HG03565 (cell line): ENCODE results near the gene SLC2A8.

Source experiments
- ATAC-seq: cut with Tn5 transposase; IDR thresholded peaks from one replicate; pipeline ENCODE4 v1.9.1; 2021; ENCODE audit warnings: mild to moderate bottlenecking, moderate library complexity; ENCODE audit not compliant: unreplicated experiment

The SLC2A8 gene, protein sequence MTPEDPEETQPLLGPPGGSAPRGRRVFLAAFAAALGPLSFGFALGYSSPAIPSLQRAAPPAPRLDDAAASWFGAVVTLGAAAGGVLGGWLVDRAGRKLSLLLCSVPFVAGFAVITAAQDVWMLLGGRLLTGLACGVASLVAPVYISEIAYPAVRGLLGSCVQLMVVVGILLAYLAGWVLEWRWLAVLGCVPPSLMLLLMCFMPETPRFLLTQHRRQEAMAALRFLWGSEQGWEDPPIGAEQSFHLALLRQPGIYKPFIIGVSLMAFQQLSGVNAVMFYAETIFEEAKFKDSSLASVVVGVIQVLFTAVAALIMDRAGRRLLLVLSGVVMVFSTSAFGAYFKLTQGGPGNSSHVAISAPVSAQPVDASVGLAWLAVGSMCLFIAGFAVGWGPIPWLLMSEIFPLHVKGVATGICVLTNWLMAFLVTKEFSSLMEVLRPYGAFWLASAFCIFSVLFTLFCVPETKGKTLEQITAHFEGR

DNA sequence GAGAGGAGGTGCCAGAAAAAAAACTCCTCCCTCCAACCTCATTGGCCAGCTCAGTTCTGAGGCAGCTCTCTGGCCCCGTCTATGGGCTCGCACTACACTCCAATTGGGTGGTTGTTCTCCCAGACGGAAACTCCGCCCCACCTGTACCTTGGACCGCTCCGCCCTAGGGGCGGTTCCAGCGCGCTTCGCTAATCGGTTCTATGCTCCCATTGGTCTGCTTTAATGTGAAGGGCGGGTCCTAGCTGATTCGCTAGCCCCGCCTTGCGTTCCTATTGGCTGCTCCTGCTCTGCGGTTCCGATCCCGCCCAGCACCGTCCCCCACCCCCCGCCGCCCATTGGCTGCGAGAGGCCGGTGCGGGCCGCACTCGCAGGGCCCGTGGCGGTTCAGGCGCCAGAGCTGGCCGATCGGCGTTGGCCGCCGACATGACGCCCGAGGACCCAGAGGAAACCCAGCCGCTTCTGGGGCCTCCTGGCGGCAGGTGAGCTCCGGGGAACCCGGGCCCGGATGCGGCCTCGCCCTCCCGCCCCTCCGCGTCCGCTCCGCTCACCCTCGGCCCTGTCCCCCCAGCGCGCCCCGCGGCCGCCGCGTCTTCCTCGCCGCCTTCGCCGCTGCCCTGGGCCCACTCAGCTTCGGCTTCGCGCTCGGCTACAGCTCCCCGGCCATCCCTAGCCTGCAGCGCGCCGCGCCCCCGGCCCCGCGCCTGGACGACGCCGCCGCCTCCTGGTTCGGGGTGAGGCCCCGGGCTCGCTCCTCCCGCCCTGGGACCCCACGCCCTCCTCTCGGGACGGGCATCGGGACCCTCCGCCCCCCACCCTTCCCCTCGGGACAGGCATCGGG is at the start of gene SLC2A8:
SLC2A8 (plus strand) TSS at position 362 of the 838 bp plus-strand sequence; CDS start at position 424, 62 bp downstream.
- ATAC-seq = peak; percentile 94

DNA sequence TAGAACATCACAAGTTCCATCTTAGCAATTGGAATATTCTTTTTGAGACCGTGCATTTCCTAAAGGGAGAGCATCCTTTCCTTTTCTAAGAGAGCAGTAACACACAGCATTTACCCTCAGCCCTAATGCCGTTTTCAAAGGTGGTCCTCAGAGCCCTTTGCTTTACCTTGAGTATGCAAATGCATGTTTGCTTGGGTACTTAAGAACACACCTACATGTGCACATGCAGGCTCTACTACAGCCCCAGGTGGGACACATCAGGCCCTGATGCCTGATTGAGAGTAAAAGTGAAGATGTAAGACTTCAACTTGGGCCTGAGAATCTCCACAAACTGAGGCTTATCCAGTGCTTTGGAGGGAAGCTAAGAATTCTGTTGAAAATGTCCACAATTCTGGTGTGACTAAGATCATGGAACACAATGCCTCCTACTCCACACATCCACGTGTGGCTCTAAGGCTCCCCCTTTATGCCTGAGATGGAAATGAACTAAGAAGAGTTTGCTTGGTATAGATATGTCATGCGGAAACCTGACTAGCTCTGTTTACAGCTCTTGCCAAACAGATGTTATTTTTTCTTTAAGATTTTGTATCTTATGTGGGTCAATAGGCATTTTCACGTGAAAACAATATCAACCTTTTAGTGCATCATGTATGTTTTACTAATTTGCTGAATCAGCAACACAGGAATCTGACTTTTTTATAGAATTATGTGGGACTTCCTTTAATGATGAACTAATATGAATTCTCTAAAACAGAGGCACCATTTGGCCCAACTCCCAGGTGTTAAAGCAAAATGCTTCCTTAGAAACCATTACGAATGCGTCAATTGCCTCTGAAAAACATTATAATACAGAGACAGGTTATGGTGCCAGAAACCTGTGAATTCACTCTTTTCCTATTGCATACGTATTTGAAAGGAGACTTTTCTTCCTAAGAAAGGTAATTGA is 48.9 kb upstream of the SLC2A8 start:
- ATAC-seq = no peak

DNA sequence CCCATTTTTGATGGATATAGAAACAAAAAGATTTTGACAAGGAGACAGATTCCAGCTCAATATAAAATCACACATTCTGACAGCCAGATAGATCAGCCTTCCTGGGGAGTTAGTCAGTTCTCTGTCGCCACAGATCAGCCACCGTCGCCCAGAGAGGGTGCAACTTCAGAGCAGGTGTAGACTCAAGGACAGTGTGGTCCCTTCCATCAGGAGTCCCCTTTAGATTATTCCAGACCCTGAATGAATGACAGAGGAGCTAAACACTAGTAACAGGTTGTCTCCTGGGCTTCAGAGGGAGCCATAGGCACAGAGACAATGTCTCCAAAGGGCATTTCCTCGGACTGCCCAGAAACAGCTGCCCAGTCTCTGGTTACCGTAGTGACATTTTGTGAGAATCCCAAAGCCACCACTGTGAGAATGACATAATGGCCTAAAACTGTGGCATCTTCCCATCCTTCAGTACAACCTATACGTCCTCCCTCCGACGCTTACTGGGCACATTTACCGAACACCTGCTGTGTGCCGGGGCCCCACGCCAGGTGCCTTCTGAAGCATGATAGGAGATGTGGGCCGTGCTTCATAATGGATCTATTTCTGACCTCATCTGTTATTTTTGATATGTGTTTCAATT is 47.4 kb upstream of the SLC2A8 start:
- ATAC-seq = no peak

DNA sequence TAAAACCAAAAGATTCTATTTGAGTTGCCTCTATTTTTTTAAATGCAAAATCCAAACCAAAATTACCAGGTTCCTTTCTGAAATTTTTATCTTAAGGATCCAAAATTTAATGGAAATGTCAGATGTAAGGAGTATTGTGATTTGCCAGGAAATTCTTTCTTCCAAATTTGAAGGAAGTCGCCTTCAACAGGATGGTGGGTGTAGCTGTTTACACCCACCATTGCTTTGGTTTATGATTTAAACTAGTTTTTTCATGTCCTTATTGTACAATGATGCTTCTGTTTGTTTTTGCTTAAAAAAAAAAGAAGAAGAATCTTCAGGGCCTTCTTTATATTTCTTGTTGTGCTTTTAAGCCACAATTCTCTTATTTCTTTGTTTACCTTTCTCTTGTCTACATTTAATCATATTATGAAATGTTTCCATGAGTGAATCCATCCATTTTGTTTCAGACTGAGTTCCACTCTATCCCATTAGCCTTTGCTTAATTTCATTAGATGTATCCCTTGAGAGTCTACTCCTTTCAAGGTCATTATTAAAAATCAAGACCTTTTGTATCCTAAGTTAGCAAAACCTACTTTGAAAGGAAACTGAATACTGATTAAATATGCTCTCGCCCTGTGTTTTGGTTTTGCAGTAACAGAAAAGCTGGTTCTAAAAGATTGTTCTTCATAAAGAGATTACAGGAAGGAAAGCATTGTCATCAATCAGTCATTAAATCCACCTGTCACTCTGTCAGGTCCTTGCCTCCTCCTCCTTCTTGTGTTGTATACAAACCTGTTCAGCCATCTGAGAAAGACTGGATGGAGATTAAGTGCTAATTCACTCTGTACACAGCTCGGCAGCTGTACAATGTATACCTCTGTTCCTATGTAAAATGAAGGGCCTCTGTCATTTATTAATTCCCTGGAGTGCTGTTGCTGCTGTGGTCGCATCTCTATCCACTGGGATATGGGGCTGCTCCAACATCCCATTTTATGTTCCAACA is 45.5 kb upstream of the SLC2A8 start:
- ATAC-seq = no peak

DNA sequence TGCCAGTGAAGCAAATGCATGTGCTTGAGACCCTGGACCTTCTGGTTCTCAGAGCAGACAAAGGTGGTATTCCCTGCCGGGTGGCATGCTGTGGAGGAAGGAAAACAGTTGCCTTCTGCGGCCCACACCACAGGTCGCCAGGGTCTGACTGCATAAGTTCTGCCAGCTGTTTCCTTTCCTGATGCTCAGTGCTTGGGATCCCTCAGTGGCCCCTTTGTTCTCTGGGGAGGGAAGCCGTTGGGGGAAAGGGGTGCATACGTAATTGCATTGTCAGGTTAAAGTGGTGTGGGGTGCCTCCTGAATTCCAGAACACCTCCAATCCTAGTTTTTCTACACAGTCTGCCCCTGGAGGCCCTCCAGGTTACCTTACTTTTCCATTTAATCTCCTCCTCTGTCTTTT is 43.1 kb upstream of the SLC2A8 start:
- no peak for ATAC-seq

DNA sequence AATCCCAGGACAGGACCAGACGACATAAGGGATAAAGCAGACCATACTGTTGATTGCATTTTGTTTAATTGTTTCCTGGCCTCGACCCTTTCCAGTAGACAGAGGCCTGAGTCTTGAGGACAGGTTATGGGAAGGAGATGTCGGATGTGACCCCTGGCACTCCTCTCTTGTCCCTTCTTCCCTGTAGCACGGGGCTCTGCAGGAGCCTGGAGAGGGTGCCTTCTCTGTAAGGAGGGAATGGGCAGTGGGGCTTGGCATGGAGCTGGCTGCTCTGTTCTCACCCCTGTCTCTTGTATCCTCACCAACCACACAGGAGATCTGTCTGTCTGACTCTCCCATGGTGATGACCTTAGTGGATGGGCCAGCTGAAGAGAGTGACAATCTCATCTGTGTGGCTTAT is 40.1 kb upstream of the SLC2A8 start:
- no peak for ATAC-seq

DNA sequence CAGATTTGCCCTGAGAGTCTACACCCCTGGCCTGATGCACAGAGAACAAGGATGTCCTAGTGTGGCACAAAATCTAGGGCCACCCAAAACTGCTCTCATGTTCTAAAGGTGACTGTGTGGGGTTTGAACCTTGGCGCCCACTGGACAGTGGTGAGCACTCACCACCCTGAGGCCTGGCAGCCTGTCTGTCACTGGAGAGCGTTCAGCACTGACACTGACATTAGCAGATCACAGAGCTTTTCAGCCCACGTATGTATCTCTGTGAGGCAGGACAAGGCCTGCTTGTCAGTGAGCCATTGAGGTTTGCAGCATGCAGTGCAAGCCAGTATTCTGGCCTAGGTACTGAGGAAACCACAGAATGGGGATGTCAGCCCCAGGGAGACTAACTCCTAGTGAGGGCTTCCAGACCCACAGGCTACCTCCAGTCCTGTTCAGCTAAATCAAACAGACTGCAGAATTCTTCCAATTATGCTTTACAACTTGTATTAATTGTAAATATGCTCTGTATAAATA is 38.9 kb upstream of the SLC2A8 start:
- no peak for ATAC-seq

DNA sequence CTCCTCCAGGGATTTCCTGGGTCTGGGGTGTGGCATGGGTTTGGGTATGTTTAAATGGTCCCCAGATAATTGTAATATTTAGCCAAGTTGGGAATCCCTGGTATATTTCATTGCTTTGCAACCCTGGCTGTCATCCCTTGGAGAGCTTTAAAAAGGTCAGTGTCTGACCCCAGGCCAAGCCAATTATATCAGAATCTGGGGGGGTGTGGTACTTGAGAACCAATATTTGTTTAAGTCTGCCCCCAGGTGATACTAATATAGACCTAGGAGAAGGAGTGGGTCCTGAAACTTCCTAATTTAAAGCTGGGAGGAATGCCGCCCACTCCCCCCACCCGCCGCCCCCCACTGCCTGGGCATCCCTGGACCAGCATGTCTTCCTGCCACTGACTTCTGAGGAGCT is 38.2 kb upstream of the SLC2A8 start:
- ATAC-seq = no peak

DNA sequence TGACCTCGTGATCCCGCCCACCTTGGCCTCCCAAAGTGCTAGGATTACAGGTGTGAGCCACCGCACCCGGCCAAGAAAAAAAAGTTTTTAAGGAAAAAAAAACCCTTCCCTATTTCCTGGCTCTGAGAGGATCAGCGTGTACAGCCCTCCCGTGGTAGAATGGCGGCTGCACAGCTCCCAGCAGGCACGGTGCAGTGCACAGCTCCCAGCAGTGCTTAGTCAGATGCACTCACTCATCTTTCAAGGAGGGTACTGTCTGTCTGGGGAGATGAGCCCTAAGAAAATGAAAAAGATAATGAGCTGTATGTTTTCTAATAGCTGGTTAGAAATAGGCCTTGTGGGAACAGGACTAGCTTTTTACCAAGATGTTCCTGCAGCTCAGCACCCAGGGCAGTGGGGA is 36.7 kb upstream of the SLC2A8 start:
- ATAC-seq = no peak

DNA sequence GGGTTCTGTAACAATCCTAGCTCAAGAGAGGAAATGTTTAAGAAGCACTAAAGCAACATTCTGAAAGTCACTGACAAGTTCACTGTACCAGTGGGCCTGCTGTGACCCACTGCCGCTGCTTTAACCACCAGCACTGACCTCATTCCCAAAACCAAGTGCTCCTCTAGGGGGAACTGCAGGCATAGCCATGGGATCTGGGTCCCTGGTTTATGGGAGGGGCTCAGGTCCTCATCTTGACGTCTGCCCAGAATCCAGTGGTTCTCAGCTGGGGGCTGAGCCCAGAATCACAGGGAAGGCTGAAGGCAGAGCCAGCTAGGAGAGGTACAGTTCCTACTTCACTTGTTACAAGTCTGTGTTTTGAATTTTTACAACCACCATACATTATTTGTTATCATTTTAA is 36.1 kb upstream of the SLC2A8 start:
- no peak for ATAC-seq

DNA sequence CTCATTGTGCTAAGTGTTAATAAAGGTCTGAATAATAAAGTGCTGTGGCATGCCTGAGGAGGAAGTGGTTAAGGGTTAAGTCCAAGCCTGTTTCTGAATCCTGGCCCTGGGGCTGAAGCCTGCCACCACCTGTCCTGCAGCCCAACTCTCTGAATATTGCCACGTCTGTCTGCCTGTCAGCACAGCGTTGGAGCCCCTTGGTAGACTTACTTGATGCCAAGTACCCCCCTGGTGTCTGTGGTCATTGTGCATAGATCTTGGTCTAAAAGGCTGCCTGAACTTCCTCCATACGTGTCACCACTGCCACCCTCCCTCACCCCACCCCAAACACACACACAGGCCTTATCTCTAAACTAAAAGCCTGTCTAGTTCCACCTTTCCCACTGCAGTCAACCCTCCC is 35.4 kb upstream of the SLC2A8 start:
- no peak for ATAC-seq

DNA sequence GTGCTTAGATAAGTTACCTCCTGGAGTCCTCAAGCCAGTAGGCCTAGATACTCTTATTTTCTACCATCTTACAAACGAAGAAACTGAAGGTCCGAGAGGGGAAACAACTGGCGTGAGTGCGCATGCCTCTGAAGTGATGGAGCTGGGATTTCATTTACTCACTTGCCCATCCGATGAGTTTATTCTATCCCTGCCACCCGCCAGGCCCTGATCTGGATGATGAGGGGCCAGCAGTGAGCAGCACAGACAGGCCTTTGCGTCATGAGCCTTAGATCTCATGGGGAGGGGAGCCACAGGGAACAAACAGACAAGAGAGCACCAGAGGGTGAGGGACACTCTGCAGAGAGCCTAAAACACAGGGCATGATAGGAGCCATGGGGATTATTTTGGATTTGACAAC is 34.1 kb upstream of the SLC2A8 start:
- no peak for ATAC-seq

DNA sequence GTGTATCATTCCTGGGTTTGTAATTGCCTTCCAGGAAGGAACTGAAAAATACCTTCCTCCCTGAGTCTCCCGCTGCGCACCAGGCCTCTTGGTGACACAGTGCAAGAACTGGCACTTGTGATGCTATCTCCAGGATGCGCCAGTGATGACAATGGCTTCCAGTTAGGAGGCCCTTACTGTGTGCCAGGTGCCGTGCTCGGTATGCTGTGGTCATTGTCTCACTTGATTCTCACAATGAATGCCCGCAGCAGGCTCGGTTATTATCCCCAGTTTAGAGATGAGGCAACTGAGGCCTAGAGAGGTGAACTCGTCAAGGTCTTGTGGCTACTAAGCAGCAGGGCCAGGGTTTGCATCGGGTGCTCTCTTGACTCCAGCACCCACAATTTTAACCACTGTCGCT is 31.5 kb upstream of the SLC2A8 start:
- ATAC-seq = no peak

DNA sequence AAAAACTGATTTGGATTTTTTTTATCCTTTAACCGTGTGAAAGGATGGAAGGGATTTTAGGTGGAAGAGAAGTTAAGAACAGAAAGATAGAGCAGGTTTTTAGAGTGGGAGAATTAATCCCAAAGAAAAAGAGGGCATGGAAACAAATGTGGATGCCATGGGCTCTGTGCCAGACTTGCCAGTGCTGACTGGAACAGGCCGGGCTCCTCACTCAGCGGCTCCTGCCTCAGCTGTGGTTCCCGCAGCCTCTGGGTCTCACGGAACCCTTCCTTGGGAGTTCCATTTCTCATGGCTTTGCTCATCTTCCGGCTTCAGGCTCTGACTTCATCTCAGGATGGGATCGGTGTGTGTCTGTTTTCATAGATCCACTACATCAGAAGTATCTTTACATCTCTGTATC is 30.4 kb upstream of the SLC2A8 start:
- ATAC-seq = no peak

DNA sequence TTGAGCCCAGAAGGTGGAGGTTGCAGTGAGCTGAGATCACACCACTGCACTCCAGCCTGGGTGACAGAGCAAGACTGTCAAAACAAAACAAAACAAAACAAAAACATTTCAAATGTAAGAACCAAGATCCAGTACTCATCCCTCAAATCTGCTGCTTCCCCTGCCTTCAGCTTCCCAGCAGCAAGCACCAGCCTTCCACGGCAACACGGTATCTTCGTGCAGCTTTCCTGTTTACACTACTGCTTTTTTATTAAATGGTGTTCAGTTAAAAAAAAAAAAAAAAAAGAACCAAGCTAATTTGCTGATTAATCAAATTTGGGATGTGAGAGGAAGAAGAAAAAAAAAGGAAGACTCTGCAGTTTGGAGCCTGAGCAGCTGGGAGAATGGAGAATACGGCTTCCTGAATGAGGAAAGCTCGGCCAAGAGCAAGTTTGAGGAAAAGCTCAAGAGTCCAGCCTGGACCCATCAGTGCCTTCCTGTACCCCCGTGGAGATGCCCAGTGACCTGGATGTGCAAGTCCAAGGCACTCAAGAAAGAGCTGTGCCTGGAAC is 28.0 kb upstream of the SLC2A8 start:
- ATAC-seq = no peak

DNA sequence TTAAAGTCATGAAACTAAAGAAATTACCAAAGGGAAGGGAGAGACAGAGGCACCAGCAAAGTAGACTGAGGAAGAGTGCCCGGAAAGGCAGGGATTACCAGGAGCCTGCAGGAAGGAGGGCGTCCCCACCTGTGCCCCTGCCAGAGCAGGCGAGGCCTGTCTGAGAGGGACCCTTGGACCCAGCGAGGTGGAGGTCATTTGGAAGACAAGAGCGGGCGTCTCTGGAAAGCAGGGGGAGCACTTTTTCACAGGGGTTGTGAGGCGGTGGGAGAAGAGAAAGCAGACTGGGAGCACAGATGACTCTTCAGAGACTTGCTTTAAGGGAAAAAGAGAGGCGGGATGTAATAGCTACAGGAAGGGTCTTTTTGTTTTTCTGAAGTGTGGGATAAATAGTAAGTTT is 27.5 kb upstream of the SLC2A8 start:
- no peak for ATAC-seq

DNA sequence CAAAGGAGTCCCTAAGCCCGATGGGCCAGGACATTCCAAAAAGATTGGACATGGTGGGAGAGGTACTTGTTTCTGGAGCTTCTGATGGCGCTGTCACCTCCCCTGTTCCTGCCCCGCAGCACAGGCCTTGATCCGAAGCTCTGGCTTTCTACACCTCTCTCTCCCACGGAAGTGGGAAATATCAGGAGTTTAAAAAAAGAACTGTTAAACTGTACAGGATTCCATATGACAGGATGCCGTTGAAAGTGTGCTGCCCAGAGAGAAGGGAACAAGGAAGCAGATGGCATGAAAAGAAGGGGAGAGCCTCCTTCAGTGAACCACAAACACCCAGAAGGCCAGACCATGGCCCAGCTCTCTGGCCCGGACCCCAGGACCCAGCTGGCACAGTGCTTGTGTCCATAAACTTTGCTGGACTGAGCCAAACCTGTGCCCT is 26.8 kb upstream of the SLC2A8 start:
- no peak for ATAC-seq
